Measurements from ENCODE around the gene COL18A1.
"Not testable (repeated sequence)": the region's sequence is repeated elsewhere in the genome, so short reads cannot be mapped to it uniquely, and the experiment has no call there.

COL18A1 gene

GRCh38 chr21:45549626-45550463 is 144.9 kb downstream of the COL18A1 start:
- DNase-seq: no peak

- DNase-seq: no peak
These were observed 145.7 kb downstream of the COL18A1 start for GRCh38 chr21:45550522-45551210.

- no peak for DNase-seq
These were observed 146.4 kb downstream of the COL18A1 start for GRCh38 chr21:45551316-45551715.

GRCh38 chr21:45551783-45552695 is 147.1 kb downstream of the COL18A1 start:
- no peak for DNase-seq

GRCh38 chr21:45552696-45553391 is 147.9 kb downstream of the COL18A1 start:
- DNase-seq: no peak

- peak; percentile 87 for DNase-seq
These were observed 149.7 kb downstream of the COL18A1 start for GRCh38 chr21:45554477-45555175.

GRCh38 chr21:45555251-45555556 is 150.2 kb downstream of the COL18A1 start:
- DNase-seq: no peak

- peak; percentile 29 for DNase-seq
These were observed 150.8 kb downstream of the COL18A1 start for GRCh38 chr21:45555557-45556301.

- no peak for DNase-seq
These were observed 151.3 kb downstream of the COL18A1 start for GRCh38 chr21:45556302-45556644.

- DNase-seq: no peak
These were observed 152.0 kb downstream of the COL18A1 start for GRCh38 chr21:45556645-45557615.

GRCh38 chr21:45557616-45558043 is 152.7 kb downstream of the COL18A1 start:
- no peak for DNase-seq

- DNase-seq: no peak
These were observed 153.2 kb downstream of the COL18A1 start for GRCh38 chr21:45558044-45558721.

- DNase-seq: no peak
These were observed 154.5 kb downstream of the COL18A1 start for GRCh38 chr21:45559216-45560105.

- no peak for DNase-seq
These were observed 155.4 kb downstream of the COL18A1 start for GRCh38 chr21:45560106-45561021.

GRCh38 chr21:45561241-45561640 is 156.3 kb downstream of the COL18A1 start:
- not testable (repeated sequence) for DNase-seq

GRCh38 chr21:45562402-45562801 is 157.4 kb downstream of the COL18A1 start:
- no peak for DNase-seq

- DNase-seq: no peak
These were observed 158.0 kb downstream of the COL18A1 start for GRCh38 chr21:45562965-45563364.

Data from effector CD4-positive, alpha-beta T cell (primary cell).